RWPE1 (cell line): ENCODE results near the gene RBM12.
A peak's percentile ranks its signal among the peaks of the same experiment; 100 is the strongest.
"Not testable (repeated sequence)": the region's sequence is repeated elsewhere in the genome, so short reads cannot be mapped to it uniquely, and the experiment has no call there.

Experiments
- CTCF ChIA-PET: fragments of 350-600 bp; sonication (Branson Sonifier 250); formaldehyde crosslinking; extraction: SDS; loops from one replicate; lab custom pipeline; 2021; lab: Yijun Ruan, JAX
- POLR2A ChIA-PET: fragments of 400-600 bp; formaldehyde crosslinking; extraction: SDS; loops from one replicate; lab custom pipeline; 2020; ENCODE audit warnings: antibody characterized with exemption; ENCODE audit not compliant: low non-redundant PET; lab: Yijun Ruan, JAX
- DNase-seq: peaks from one replicate; pipeline ENCODE4 v3.0.0; 2012; ENCODE audit warnings: low spot score
- H3K27ac ChIP-seq: fragments of 450-650 bp; 2 replicates; pipeline ENCODE4 v1.5.1; 2017
- CTCF ChIP-seq: fragments of 450-650 bp; conservative IDR thresholded peaks from 2 replicates; pipeline ENCODE4 v1.5.1; 2017; ENCODE audit warnings: low read depth, mild to moderate bottlenecking

The RBM12 gene, protein sequence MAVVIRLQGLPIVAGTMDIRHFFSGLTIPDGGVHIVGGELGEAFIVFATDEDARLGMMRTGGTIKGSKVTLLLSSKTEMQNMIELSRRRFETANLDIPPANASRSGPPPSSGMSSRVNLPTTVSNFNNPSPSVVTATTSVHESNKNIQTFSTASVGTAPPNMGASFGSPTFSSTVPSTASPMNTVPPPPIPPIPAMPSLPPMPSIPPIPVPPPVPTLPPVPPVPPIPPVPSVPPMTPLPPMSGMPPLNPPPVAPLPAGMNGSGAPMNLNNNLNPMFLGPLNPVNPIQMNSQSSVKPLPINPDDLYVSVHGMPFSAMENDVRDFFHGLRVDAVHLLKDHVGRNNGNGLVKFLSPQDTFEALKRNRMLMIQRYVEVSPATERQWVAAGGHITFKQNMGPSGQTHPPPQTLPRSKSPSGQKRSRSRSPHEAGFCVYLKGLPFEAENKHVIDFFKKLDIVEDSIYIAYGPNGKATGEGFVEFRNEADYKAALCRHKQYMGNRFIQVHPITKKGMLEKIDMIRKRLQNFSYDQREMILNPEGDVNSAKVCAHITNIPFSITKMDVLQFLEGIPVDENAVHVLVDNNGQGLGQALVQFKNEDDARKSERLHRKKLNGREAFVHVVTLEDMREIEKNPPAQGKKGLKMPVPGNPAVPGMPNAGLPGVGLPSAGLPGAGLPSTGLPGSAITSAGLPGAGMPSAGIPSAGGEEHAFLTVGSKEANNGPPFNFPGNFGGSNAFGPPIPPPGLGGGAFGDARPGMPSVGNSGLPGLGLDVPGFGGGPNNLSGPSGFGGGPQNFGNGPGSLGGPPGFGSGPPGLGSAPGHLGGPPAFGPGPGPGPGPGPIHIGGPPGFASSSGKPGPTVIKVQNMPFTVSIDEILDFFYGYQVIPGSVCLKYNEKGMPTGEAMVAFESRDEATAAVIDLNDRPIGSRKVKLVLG

GRCh38 chr20:35664466-35665206, at the start of gene RBM12, which contains the start of gene CPNE1:
RBM12 (minus strand) TSS chr20:35664900; CDS start chr20:35655322, 9,578 bp downstream.
CPNE1 (minus strand) TSS chr20:35664900; CDS start chr20:35632923, 31,977 bp downstream.
- ChIA-PET CTCF (interaction anchor here (1.3 kb wide), 1 partner anchor 23 kb away, joined by 3 read pairs; no protein-coding TSS in a partner anchor), POLR2A (interaction anchor here (0.5 to 1.6 kb wide), 6 partner anchors 11 to 209 kb away, joined by 4 to 9 read pairs (median 5); partner anchors contain the start of gene CEP250)
- peak; percentile 100 for DNase-seq
- peak within 1 kb of the TSS; percentile 87 for H3K27ac ChIP-seq
- no peak for TF ChIP-seq CTCF

- no peak overlapping the region for H3K27ac ChIP-seq
- DNase-seq, result no peak
- ChIA-PET CTCF (interaction anchor here (0.6 to 0.7 kb wide), 2 partner anchors 10 to 80 kb away, joined by 5 to 7 read pairs; no protein-coding TSS in a partner anchor), POLR2A (no interaction called here)
- no peak for TF ChIP-seq CTCF
Measured at GRCh38 chr20:35714127-35714526, 49.4 kb upstream of the RBM12 start.

GRCh38 chr20:35713120-35713519, 48.4 kb upstream of the RBM12 start:
- DNase-seq, H3K27ac ChIP-seq, POLR2A ChIA-PET: not testable (repeated sequence)
- CTCF ChIA-PET, result interaction anchor here (0.6 to 1.2 kb wide), 3 partner anchors 9 to 86 kb away, joined by 3 to 7 read pairs (median 4); no protein-coding TSS in a partner anchor

DNA sequence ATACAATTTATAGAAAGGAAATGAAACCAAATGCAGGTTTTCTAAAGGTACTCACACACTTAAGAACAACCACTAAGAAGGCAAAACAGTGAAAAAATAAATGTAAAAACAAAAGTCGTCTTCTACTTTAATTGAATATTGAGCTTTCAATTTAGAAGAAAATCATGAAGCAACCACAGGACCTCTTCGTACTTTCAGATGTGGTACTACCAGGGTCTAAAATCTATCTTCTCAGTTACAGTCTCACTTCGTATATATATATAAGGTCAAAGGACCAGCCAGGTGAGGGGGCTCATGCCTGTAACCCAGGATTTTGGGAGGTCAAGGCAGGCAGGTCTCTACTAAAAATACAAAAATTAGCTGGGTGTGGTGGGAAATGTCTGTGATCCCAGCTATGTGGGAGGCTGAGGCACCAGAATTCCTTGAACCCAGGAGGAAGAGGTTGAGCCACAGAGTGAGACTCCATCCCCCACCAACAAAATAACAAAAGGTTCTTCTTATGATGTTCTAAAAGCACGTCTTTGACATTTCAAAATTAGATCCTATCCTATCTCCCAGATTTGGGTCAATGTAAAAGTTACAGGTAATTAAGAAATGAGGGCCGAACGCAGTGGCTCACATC, 47.0 kb upstream of the RBM12 start:
- no peak overlapping the region for H3K27ac ChIP-seq
- no peak for DNase-seq
- ChIA-PET POLR2A (no interaction called here), CTCF (interaction anchor here (0.6 to 1.2 kb wide), 2 partner anchors 9 to 194 kb away, joined by 3 read pairs; no protein-coding TSS in a partner anchor)
- no peak for TF ChIP-seq CTCF

- DNase-seq, result no peak
- ChIA-PET CTCF (no interaction called here), POLR2A (no interaction called here)
- TF ChIP-seq CTCF, result no peak
- no peak overlapping the region for H3K27ac ChIP-seq
Measured at GRCh38 chr20:35710884-35711587, 46.3 kb upstream of the RBM12 start.
